ENCODE results near the gene TRAK1. TPM values are rescaled to one million over a fixed set of nuclear protein-coding genes. Genes with fewer than 3 reads are reported as not detected.

Gene TRAK1
- total RNA-seq, 6 donors from 2014 or later: 46.7 to 107 (median 74.7) TPM

- H3K27me3 ChIP-seq: no peaks in the 10 kb centered on the region
- ATAC-seq (ENCODE audit: low FRiP score in 2 of 2) (peak in 1 of 2 donors; percentile 51), DNase-seq (no peak)
- no peak overlapping the region for H3K4me3 ChIP-seq
- H3K36me3 ChIP-seq: peaks cover 0 to 5% (median 0%) of the 10 kb centered on the region in 4 donors
- no peaks in the 10 kb centered on the region for H3K9me3 ChIP-seq
- TF ChIP-seq POLR2AphosphoS5 (IDR thresholded peaks at IDR 0.05): no peak
- no peak for TF ChIP-seq POLR2A (IDR thresholded peaks at IDR 0.05)
- TF ChIP-seq CTCF (IDR thresholded peaks at IDR 0.05): peak in 5 of 6 experiments; percentile 12 to 54 (median 42)
- 45 to 53% methylated on average over 8 to 14 of the region's 14 CpGs for WGBS, 2 donors
- no peak overlapping the region for H3K27ac ChIP-seq
- peaks cover 0 to 9% (median 0%) of the 10 kb centered on the region in 4 donors for H3K4me1 ChIP-seq
These were observed 139.0 kb downstream of the TRAK1 start for GRCh38 chr3:42229942-42230688.

DNA sequence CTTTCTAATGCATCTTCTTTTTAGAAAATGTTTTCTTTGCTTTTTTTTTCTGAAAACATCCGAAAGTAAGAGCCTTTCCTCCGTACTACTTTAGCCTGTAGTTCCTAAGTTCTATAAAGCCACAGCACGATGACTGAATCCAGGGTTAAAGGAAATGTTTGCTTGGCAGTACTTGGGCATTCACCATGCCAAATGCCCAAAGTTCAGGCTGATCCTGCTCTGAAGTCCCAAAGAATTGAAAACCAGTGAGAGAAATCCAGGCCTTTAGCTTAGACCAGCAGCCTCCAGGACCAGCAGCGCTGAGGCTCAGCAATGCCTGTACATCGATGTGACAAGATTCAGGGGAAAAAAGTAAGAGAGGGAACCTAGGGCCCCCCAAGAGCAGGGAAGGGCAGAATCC, 139.7 kb downstream of the TRAK1 start:
- H3K27ac ChIP-seq: no peak overlapping the region
- whole genome bisulfite sequencing, 2 donors: 90% methylated on average over 5 of the region's 5 CpGs
- H3K9me3 ChIP-seq: no peaks in the 10 kb centered on the region
- no peaks in the 10 kb centered on the region for H3K27me3 ChIP-seq
- peaks cover 0 to 2% (median 0%) of the 10 kb centered on the region in 4 donors for H3K36me3 ChIP-seq
- ATAC-seq (ENCODE audit: low FRiP score in 2 of 2): no peak
- no peak for TF ChIP-seq POLR2A (IDR thresholded peaks at IDR 0.05)
- no peak for TF ChIP-seq POLR2AphosphoS5 (IDR thresholded peaks at IDR 0.05)
- TF ChIP-seq EP300 (IDR thresholded peaks at IDR 0.05): no peak
- no peak for TF ChIP-seq CTCF (IDR thresholded peaks at IDR 0.05)
- no peak overlapping the region for H3K4me3 ChIP-seq
- H3K4me1 ChIP-seq: peaks cover 0 to 9% (median 0%) of the 10 kb centered on the region in 4 donors
- DNase-seq: no peak

DNA sequence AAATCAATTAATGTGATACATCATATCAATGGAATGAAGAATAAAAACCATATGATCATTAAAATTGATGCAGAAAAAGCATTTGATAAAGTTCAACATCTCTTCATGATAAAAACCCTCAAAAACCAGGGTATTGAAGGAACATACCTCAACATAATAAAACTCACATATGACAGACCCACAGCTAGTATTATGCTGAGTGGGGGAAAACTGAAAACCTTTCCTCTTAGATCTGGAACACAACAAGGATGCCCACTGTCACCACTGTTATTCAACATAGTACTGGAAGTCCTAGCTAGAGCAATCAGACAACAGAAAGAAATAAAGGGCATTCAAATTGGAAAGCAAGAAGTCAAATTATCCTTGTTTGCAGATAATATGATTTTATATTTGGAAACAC, 144.4 kb downstream of the TRAK1 start:
- no peaks in the 10 kb centered on the region for H3K36me3 ChIP-seq
- H3K4me1 ChIP-seq: no peaks in the 10 kb centered on the region
- no peak overlapping the region for H3K4me3 ChIP-seq
- no peak overlapping the region for H3K27ac ChIP-seq
- DNase-seq: no peak
- ATAC-seq (ENCODE audit: low FRiP score in 2 of 2): no peak
- H3K9me3 ChIP-seq: peaks cover 4 to 11% (median 8%) of the 10 kb centered on the region in 4 donors
- H3K27me3 ChIP-seq: no peaks in the 10 kb centered on the region
- TF ChIP-seq EP300 (IDR thresholded peaks at IDR 0.05) (no peak), POLR2A (IDR thresholded peaks at IDR 0.05) (no peak), CTCF (IDR thresholded peaks at IDR 0.05) (no peak), POLR2AphosphoS5 (IDR thresholded peaks at IDR 0.05) (no peak)

- ATAC-seq (ENCODE audit: low FRiP score in 2 of 2) (no peak), DNase-seq (no peak)
- no peaks in the 10 kb centered on the region for H3K27me3 ChIP-seq
- WGBS, 2 donors: 91 to 92% methylated on average over 2 of the region's 2 CpGs
- H3K36me3 ChIP-seq: no peaks in the 10 kb centered on the region
- no peak overlapping the region for H3K27ac ChIP-seq
- H3K9me3 ChIP-seq: peaks cover 4 to 11% (median 8%) of the 10 kb centered on the region in 4 donors
- no peak overlapping the region for H3K4me3 ChIP-seq
- TF ChIP-seq POLR2A (IDR thresholded peaks at IDR 0.05) (no peak), CTCF (IDR thresholded peaks at IDR 0.05) (no peak), POLR2AphosphoS5 (IDR thresholded peaks at IDR 0.05) (no peak), EP300 (IDR thresholded peaks at IDR 0.05) (no peak)
- H3K4me1 ChIP-seq: no peaks in the 10 kb centered on the region
These were observed 145.5 kb downstream of the TRAK1 start for GRCh38 chr3:42236611-42237010.

DNA sequence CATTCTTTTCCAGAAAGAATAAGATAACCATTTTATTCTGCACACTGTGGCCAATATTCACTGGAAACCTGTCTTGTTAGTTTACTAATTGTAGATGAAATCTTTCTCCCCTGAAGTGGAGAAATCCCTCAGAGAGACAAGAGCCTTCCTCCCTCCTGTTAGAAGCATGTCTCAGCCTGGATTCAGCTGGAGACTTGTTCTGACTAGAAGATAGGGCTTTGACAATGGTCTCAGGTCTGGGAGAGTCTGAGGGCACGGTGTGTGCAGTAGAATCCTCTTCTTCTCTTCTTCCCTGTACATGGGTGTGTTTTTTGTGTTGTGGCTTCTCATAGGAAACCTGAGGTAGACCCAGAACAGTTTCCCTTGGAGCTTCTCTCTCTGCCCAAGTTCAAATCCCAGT, 154.9 kb downstream of the TRAK1 start:
- no peaks in the 10 kb centered on the region for H3K27me3 ChIP-seq
- H3K9me3 ChIP-seq: no peaks in the 10 kb centered on the region
- ATAC-seq (ENCODE audit: low FRiP score in 2 of 2) (no peak), DNase-seq (no peak)
- WGBS, 2 donors: 14 to 78% methylated on average over 1 of the region's 1 CpG
- H3K4me3 ChIP-seq: no peak overlapping the region
- no peak for TF ChIP-seq POLR2AphosphoS5 (IDR thresholded peaks at IDR 0.05)
- no peak for TF ChIP-seq POLR2A (IDR thresholded peaks at IDR 0.05)
- TF ChIP-seq CTCF (IDR thresholded peaks at IDR 0.05): no peak
- no peak for TF ChIP-seq EP300 (IDR thresholded peaks at IDR 0.05)
- no peaks in the 10 kb centered on the region for H3K36me3 ChIP-seq
- H3K4me1 ChIP-seq: peaks cover 0 to 7% (median 2%) of the 10 kb centered on the region in 4 donors
- no peak overlapping the region for H3K27ac ChIP-seq
